Measurements from ENCODE around the gene LAIR2.

DNA sequence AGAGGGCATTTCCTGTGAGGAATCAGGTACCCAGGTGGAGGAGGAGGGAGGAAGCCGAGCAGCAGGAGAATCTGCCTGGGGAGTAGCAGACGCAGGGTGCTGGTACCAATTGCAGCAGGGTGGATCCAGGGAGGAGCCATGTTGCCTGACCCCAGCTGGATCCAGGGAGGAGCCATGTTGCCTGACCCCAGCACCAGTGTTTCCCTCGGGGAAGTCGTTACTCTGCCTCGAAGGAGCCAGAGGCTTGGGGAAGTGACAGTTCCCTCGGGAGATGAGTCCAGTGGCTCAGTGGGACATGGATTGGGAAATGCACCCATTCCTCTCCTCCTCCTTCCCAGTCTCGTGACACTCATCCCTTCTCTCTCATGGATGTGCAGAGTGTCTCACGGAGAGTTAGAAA, 31.5 kb downstream of the LAIR2 start:
- TF ChIP-seq, protein P1, sequence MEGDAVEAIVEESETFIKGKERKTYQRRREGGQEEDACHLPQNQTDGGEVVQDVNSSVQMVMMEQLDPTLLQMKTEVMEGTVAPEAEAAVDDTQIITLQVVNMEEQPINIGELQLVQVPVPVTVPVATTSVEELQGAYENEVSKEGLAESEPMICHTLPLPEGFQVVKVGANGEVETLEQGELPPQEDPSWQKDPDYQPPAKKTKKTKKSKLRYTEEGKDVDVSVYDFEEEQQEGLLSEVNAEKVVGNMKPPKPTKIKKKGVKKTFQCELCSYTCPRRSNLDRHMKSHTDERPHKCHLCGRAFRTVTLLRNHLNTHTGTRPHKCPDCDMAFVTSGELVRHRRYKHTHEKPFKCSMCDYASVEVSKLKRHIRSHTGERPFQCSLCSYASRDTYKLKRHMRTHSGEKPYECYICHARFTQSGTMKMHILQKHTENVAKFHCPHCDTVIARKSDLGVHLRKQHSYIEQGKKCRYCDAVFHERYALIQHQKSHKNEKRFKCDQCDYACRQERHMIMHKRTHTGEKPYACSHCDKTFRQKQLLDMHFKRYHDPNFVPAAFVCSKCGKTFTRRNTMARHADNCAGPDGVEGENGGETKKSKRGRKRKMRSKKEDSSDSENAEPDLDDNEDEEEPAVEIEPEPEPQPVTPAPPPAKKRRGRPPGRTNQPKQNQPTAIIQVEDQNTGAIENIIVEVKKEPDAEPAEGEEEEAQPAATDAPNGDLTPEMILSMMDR (IDR thresholded peaks at IDR 0.05), result no peak
- no peak for TF ChIP-seq POLR2A (IDR thresholded peaks at IDR 0.05)

Data from uterus (tissue), 2 donors.